Measurements from ENCODE around the gene FLYWCH1. TPM values are rescaled to one million over a fixed set of nuclear protein-coding genes. Genes with fewer than 3 reads are reported as not detected.
"Not testable (repeated sequence)": the region's sequence is repeated elsewhere in the genome, so short reads cannot be mapped to it uniquely, and the experiment has no call there.

FLYWCH1 gene
- total and polyA plus RNA-seq, 7 donors, result 6.9 to 51.5 (median 28.6) TPM

DNA sequence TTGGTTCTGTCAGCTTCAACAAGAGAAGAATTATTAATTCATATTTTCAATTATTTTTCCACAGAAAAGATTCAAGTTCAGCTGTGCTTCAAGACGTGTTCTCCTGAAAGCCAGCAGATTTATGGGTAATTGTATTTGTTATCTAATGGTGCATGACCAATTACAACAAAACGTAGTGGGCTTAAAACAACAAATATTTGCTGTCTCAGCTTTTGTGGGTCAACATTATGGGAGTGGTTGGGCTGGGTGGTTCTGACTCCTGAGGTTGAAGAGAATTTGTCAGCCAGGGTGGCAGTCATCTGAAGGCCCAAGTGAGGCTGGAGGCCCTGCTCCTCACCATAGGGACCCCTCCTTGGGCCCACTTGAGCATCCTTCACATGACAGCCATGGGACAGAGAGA is 28.2 kb downstream of the FLYWCH1 start:
- Histone ChIP-seq H3K36me3 (peaks cover 18 to 90% (median 51%) of the 10 kb centered on the region in 4 donors), H3K27ac (no peak overlapping the region), H3K27me3 (no peaks in the 10 kb centered on the region), H3K4me1 (no peaks in the 10 kb centered on the region), H3K4me3 (no peak overlapping the region), H3K9me3 (no peaks in the 10 kb centered on the region)
- 83 to 86% methylated on average over 2 of the region's 2 CpGs for WGBS, 2 donors
- intact Hi-C loops (cut with DNase I), result no loop called here
- DNase-seq, result no peak
- TF ChIP-seq EP300 (IDR thresholded peaks at IDR 0.05) (no peak), POLR2A (IDR thresholded peaks at IDR 0.05) (no peak), POLR2AphosphoS5 (IDR thresholded peaks at IDR 0.05) (no peak)
- TF ChIP-seq, protein P1, sequence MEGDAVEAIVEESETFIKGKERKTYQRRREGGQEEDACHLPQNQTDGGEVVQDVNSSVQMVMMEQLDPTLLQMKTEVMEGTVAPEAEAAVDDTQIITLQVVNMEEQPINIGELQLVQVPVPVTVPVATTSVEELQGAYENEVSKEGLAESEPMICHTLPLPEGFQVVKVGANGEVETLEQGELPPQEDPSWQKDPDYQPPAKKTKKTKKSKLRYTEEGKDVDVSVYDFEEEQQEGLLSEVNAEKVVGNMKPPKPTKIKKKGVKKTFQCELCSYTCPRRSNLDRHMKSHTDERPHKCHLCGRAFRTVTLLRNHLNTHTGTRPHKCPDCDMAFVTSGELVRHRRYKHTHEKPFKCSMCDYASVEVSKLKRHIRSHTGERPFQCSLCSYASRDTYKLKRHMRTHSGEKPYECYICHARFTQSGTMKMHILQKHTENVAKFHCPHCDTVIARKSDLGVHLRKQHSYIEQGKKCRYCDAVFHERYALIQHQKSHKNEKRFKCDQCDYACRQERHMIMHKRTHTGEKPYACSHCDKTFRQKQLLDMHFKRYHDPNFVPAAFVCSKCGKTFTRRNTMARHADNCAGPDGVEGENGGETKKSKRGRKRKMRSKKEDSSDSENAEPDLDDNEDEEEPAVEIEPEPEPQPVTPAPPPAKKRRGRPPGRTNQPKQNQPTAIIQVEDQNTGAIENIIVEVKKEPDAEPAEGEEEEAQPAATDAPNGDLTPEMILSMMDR (IDR thresholded peaks at IDR 0.05), result no peak

DNA sequence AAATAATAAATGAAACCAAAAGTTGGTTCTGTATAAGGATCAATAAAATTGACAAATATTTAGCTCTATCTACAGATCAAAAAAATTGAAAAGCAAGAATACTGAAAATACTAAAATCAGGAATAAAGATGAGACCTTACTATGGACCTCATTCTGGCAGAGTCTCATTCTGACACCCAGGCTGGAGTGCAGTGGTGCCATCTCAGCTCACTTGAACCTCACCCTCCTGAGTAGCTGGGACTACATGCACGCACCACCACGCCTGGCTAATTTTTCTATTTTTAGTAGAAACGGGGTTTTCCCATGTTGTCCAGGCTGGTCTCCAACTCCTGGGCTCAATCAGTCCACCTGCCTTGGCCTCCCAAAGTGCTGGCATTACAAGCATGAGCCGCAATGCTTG is 30.3 kb downstream of the FLYWCH1 start:
- WGBS, 2 donors, result 88 to 94% methylated on average over 4 of the region's 4 CpGs
- Histone ChIP-seq H3K4me3 (no peak overlapping the region), H3K4me1 (no peaks in the 10 kb centered on the region), H3K27ac (no peak overlapping the region), H3K9me3 (no peaks in the 10 kb centered on the region), H3K27me3 (no peaks in the 10 kb centered on the region), H3K36me3 (peaks cover 18 to 78% (median 37%) of the 10 kb centered on the region in 4 donors)
- TF ChIP-seq, protein P1 (IDR thresholded peaks at IDR 0.05), result no peak
- no peak for TF ChIP-seq EP300 (IDR thresholded peaks at IDR 0.05)
- TF ChIP-seq POLR2AphosphoS5 (IDR thresholded peaks at IDR 0.05), result no peak
- TF ChIP-seq POLR2A (IDR thresholded peaks at IDR 0.05), result no peak
- no peak for DNase-seq
- intact Hi-C loops (cut with DNase I), result no loop called here

DNA sequence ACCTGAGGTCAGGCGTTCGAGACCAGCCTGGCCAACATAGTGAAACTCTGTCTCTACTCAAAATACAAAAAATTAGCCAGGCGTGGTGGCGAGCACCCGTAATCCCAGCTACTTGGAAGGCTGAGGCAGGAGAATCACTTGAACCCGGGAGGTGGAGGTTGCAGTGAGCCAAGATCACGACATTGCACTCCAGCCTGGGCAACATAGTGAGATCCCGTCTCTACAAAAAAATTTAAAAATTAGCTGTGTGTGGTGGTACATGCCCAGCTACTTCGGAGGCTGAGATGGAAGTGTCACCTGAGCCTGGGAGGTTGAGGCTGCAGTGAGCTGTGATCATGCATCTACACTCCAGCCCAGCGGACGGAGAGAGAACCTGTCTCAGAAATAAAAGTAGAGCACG is 32.0 kb downstream of the FLYWCH1 start:
- H3K36me3 ChIP-seq, result peaks cover 12 to 67% (median 23%) of the 10 kb centered on the region in 4 donors
- WGBS, 2 donors, result 87 to 92% methylated on average over 12 of the region's 12 CpGs
- H3K27ac ChIP-seq; H3K9me3 ChIP-seq; H3K27me3 ChIP-seq; H3K4me3 ChIP-seq; DNase-seq; H3K4me1 ChIP-seq; intact Hi-C loops (cut with DNase I): not testable (repeated sequence)

DNA sequence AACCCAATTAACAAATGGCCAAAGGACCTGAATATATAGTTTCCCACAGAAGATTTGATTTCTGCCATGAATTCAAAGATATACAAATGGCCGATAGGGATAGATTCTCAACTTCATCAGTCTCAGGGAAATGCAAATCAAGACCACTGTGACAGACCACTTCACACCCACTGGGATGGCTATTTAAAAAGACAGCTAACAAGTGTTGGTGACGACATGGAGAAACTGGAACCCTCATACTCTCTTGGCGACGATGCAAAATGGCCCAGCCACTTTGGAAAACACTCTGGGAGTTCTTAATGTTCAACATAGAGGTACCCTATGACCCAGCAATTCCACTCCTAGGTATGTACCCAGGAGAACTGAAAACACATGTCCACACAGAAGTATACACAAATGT is 34.9 kb downstream of the FLYWCH1 start:
- Histone ChIP-seq H3K27ac (no peak overlapping the region), H3K4me1 (no peaks in the 10 kb centered on the region), H3K4me3 (no peak overlapping the region), H3K9me3 (no peaks in the 10 kb centered on the region), H3K27me3 (no peaks in the 10 kb centered on the region), H3K36me3 (peaks cover 0 to 53% (median 6%) of the 10 kb centered on the region in 4 donors)
- TF ChIP-seq EP300 (IDR thresholded peaks at IDR 0.05), result no peak
- TF ChIP-seq POLR2AphosphoS5 (IDR thresholded peaks at IDR 0.05), result no peak
- TF ChIP-seq, protein P1 (IDR thresholded peaks at IDR 0.05), result no peak
- no peak for TF ChIP-seq POLR2A (IDR thresholded peaks at IDR 0.05)
- intact Hi-C loops (cut with DNase I), result no loop called here
- no peak for DNase-seq
- WGBS, 2 donors, result 96 to 98% methylated on average over 4 of the region's 4 CpGs

DNA sequence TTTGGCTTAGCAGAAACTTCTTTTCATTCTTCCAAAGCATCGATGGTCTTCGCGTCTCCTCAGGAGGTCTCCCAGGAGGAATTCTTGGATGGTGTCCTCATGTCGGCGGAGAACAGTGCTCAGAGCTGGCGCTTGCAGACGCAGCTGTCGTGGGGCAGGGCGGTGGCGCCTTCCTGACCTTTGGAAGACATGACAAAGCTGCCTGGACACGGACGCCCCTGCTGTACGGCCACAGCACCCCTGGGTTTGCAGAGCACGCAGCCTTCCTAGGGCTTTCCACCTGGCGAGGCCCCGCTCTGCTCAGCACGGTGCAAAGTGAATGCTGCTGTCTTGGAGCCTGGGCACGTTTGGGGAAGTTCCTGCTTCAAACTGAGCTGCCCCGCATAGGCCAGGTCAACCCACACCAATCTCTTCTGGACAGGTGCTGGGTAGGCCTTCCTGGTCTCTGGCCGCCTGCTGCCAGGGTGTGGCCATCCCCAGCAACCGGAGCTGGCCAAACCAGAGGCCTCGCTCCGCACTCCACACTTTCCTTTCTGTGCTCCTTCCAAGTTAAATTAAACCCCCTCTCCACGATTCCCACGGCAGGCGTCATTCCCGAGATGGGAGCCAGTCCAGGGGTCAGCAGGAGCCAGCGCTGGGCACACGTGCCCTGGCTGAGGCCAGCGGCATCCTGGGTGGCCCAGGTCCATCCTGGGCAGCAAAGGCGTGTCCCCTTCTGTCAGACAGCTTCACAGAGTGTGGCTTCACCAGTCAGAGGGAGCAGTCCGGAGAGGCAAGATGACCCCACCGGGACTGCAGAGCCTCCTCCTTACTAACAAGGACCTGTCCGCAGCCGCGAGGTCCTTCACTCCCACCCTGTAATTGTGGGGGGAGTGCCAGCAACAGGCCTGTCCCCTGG is 37.3 kb downstream of the FLYWCH1 start:
- 89 to 92% methylated on average over 36 of the region's 36 CpGs for WGBS, 2 donors
- Histone ChIP-seq H3K4me3 (no peak overlapping the region), H3K27ac (no peak overlapping the region), H3K36me3 (peaks cover 0 to 32% (median 0%) of the 10 kb centered on the region in 4 donors), H3K9me3 (no peaks in the 10 kb centered on the region), H3K27me3 (no peaks in the 10 kb centered on the region), H3K4me1 (no peaks in the 10 kb centered on the region)
- intact Hi-C loops (cut with DNase I), result no loop called here
- TF ChIP-seq POLR2A (IDR thresholded peaks at IDR 0.05), result no peak
- TF ChIP-seq, protein P1 (IDR thresholded peaks at IDR 0.05), result no peak
- no peak for TF ChIP-seq EP300 (IDR thresholded peaks at IDR 0.05)
- no peak for TF ChIP-seq POLR2AphosphoS5 (IDR thresholded peaks at IDR 0.05)
- no peak for DNase-seq
